CD4-positive, alpha-beta T cell treated with Interleukin-21 for 1 hour (primary cell): ENCODE results near the gene HINT2.

ENCODE experiments used
- DNase-seq: peaks from one replicate; pipeline ENCODE4 v3.0.0-alpha.2; 2020

The HINT2 gene

DNA sequence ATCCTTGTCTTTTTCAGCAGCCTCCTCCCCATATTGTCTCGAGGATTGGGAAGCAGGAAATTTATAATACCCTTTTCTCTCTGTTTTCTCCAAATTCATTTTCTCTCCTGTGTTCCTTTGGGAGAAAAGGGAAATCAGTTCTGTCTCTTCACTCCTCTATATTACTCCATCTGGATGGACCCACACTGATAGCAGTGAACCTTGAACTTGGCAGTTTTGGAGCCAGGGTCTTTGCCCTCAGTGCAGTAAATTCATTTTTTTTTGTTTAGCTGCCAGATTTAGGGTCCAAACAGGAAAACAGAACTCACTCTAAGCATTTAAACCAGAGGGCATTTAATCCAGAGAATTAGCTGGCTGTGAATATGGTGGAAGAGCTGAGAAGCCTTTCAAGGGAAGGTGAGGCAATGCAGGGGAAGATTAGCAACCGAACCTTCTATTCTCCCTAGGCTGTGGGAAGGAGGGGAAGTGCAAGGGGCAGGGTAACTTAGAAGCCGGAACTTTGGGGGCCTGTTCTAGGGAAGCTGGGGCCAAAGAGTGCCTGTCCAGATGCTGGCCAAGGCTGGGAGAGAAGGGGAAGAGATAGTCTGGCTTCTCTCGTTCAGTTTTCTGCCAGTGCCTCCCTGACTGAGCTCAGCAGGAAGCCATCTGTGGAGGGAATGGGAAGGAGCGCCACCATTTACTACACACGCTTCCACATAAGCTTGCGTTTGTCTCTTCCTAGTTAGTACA lies 39.8 kb downstream of the HINT2 start:
- no peak for DNase-seq

DNA sequence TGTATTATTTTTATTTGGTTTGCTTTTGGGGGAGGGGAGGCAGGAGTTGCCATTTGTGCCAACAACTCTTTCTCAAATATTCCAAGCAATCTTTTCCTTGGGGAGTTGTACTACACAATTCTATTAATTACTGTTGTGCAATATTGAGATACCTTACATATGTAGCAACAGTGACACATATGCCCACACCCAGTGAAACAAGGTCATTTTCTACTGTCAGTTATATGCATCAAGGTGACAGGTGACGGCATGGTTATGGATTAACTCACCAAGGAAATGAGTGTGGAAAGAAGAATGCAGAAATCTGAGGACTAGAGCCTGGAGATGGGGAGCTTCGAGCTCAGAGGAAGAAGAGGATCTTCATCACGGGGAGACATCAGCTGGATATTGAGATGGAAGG lies 42.9 kb downstream of the HINT2 start:
- DNase-seq, result no peak

DNA sequence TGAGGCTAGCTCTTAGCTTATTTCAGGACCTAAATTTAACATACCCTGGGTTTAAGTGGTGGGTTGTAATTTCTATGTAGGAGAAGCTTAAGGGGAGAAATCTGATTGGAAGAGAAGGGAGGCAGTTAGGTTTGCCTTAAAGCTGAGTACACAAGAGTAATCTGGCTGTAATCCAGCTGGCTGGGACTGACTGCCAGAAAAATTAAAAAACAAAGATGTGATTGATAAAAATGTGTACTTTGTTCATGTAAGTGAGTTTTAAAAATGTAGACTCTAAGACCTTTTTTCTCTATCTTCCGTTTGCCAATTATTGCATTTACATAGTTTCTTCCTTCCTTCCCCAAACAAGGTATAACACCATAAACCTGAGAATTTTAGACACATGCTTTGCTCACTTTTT lies 43.3 kb downstream of the HINT2 start:
- DNase-seq, result no peak

DNA sequence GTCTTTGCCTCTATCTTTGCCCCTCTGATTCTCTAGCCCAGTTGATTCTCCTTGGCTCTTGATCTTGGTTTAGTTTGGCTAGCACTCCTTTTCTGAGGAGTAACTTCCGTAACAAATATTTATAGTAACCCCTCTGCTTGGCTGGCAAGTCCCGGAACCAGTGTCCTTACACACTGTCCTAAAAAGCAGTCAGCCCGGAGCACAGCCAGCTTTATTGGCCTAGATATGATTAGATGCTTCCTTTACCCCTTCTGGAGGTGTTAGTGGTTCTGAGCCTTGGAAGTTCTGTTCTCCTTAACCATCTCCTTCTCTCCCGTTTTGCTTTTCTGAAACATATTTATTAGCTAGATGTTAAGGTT lies 43.8 kb downstream of the HINT2 start:
- no peak for DNase-seq

DNA sequence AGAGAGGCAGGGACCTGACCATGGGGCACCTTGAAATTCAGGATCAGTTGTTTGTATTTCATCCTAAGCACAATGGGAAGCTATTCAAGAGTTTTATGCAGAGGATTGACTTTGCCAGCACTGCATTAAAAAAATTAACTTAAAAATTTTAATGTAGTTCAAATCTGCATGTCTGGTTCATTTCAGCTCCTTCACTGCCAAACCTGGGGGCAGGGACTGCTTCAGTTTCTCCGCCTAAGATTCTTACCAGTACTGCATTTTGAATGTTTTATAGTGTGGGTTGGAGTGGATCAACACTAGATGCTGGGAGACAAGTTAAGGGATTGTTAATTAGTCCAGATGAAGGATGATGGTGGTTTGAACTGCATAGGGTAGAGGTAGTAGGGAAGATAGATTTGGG lies 45.1 kb downstream of the HINT2 start:
- no peak for DNase-seq

DNA sequence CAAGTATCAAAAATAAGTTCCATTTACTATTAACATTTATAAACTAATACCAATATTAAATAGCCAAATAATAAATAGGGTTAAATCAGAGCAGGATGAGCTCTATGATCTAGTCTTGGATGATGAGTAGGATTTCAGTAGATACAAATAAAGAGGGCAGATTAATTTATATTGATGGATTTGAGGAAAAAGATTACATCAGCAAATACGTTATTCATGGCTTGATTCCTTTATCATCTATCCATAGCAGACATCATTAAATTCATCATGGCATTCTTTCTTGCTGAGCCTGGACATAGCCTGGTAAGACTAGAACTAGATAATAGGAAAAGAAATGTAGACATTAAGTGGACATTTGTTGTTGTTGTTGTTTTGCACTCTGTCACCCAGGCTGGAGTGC lies 47.4 kb downstream of the HINT2 start:
- DNase-seq, result no peak

DNA sequence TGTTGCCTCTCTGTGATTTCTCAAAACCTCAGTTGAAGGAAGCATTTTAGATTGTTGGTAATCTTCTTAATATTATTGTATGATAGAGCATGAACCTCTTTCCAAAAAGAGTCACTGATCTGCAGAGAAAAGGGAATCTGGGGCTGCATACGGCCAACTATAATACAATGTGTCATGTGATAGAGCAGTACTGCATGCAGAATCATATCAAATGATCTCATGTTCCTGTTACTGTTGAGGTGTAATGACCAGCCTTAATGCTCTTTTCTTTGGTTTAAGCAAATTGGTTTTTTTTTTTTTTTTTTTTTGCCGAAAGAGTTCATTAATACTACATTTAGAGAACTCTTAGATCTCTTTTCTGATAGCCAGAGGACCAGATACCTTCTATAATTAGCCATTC lies 47.8 kb downstream of the HINT2 start:
- no peak for DNase-seq

DNA sequence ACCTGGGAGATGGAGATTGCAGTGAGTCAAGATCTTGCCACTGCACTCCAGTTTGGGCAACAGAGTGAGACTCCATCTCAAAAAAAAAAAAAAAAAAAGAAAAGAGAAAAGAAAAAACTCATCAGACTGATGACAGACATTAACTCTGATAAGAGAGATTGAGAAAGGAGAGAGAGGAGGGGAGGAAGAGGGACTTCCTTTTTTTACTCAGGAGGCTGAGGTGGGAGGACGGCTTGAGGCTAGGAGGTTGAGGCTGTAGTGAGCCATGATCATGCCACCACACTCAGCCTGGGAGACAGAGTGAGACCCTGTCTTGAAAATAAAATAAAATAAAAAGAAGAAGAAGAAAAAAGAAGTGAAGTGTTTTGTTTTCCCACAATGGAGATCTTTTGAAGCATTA lies 51.0 kb downstream of the HINT2 start:
- no peak for DNase-seq

DNA sequence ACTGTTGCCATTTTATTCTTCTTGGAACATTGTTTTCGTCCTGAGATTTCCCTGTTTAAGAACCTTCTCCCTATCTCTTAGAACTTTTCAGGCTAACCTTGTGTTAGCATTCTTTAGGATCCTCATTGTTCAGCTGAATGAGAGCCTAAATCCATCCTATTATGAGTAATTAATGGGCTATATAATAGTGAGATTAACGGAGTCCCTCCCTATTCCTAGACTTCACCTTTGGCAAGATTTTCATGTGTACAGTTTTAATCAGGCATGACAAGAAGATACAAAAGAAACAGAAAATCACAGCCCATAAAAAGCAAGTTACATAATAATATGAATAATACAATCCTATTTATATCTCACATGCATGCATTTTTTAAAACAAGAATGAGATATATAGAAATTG lies 51.7 kb downstream of the HINT2 start:
- no peak for DNase-seq
